Esophagus muscularis mucosa (tissue), 4 donors: ENCODE data around the gene SERPINI1. TPM values are rescaled to one million over a fixed set of nuclear protein-coding genes. Genes with fewer than 3 reads are reported as not detected.

Experiments used
- DNase-seq: peaks from one replicate; pipeline ENCODE4 v3.0.0-alpha.2; 2017; ENCODE audit errors: extremely low spot score
- H3K27ac ChIP-seq, 4 donors: fragments of 200-600 bp; sonication (generic); replicated peaks in 1 of 4; 1 replicate in 3 of 4; 2 replicates in 1 of 4; pipeline ENCODE4 v1.5.1; 2016 to 2019; ENCODE audit warnings: mild to moderate bottlenecking in 1 of 4
- H3K27me3 ChIP-seq, 4 donors: fragments of 200-600 bp; sonication (generic); one replicate each; pipeline versions ENCODE4 v1.5.1 to v1.6.0; 2016 to 2019
- H3K36me3 ChIP-seq, 4 donors: fragments of 200-600 bp; sonication (generic); one replicate each; pipeline ENCODE4 v1.5.1; 2016 to 2019
- H3K4me1 ChIP-seq, 4 donors: fragments of 200-600 bp; sonication (generic); one replicate each; pipeline ENCODE4 v1.5.1; 2016 to 2019
- H3K4me3 ChIP-seq, 4 donors: fragments of 200-600 bp; sonication (generic); 1 replicate in 2 of 4; 2 replicates in 2 of 4; pipeline ENCODE4 v1.5.1; 2016 to 2019; ENCODE audit warnings: mild to moderate bottlenecking in 4 of 4, moderate library complexity in 1 of 4
- H3K9me3 ChIP-seq, 4 donors: fragments of 200-600 bp; sonication (generic); 1 replicate in 3 of 4; 2 replicates in 1 of 4; pipeline ENCODE4 v1.5.1; 2016 to 2019
- CTCF ChIP-seq, 3 experiments: fragments of 200-600 bp in 2 of 3; fragments of 450-650 bp in 1 of 3; sonication (generic) in 2 of 3; IDR thresholded peaks; one replicate each; pipeline ENCODE4 v1.5.1; 2017 to 2019; ENCODE audit warnings: antibody characterized with exemption in 3 of 3, mild to moderate bottlenecking in 2 of 3, moderate library complexity in 1 of 3
- EP300 ChIP-seq: sonication (generic); formaldehyde crosslinking; IDR thresholded peaks from one replicate; pipeline ENCODE4 v1.6.1; 2017; ENCODE audit warnings: antibody characterized with exemption
- POLR2A ChIP-seq: fragments of 450-650 bp; IDR thresholded peaks from one replicate; pipeline ENCODE4 v1.6.1; 2017; ENCODE audit warnings: antibody characterized with exemption, moderate library complexity, mild to moderate bottlenecking, low read depth
- POLR2AphosphoS5 ChIP-seq, 2 donors: sonication (generic); formaldehyde crosslinking; IDR thresholded peaks; one replicate each; pipeline ENCODE4 v1.6.1; 2017; ENCODE audit warnings: antibody characterized with exemption in 2 of 2
- WGBS: methylation state at CpG from one replicate; pipeline ENCODE4 v1.1.5; 2018; 5-methylcytosine and 5-hydroxymethylcytosine counted together
- intact Hi-C: fragments of 100-400 bp; cut with DNase I; formaldehyde crosslinking; loops from one replicate; pipeline ENCODE4 v1.15.1; 2023
- total RNA-seq, 4 donors: library from RNA; depleted of rRNA; stranded (reverse); fragments of >200 nt; gene quantifications; one replicate each; pipeline versions ENCODE4 v1.1.0 to v1.2.1, GENCODE V29; 2016

Gene SERPINI1
- total RNA-seq, 4 donors from 2014 or later = 3.1 to 7.1 (median 4.1) TPM

- no peaks in the 10 kb centered on the region for H3K36me3 ChIP-seq
- H3K4me1 ChIP-seq = peaks cover 0 to 28% (median 8%) of the 10 kb centered on the region in 4 donors
- TF ChIP-seq POLR2A = no peak
- TF ChIP-seq POLR2AphosphoS5 (IDR thresholded peaks at IDR 0.05) = no peak
- no peak for TF ChIP-seq CTCF (IDR thresholded peaks at IDR 0.05)
- TF ChIP-seq EP300 = no peak
- H3K27ac ChIP-seq = no peak overlapping the region
- H3K4me3 ChIP-seq = no peak overlapping the region
- no peaks in the 10 kb centered on the region for H3K27me3 ChIP-seq
- no peak for DNase-seq
- 82% methylated on average over 1 of the region's 1 CpG for WGBS
- no peaks in the 10 kb centered on the region for H3K9me3 ChIP-seq
- intact Hi-C loops = no loop called here
Observed at GRCh38 chr3:167867981-167868380, 132.5 kb downstream of the SERPINI1 start.

- peak overlapping the region in 3 of 4 donors; percentile 4 to 34 (median 22) for H3K27ac ChIP-seq
- WGBS = 83% methylated on average over 4 of the region's 4 CpGs
- H3K4me3 ChIP-seq = no peak overlapping the region
- no peaks in the 10 kb centered on the region for H3K36me3 ChIP-seq
- intact Hi-C loops = no loop called here
- no peaks in the 10 kb centered on the region for H3K27me3 ChIP-seq
- TF ChIP-seq CTCF (IDR thresholded peaks at IDR 0.05) = no peak
- TF ChIP-seq EP300 = no peak
- TF ChIP-seq POLR2AphosphoS5 (IDR thresholded peaks at IDR 0.05) = no peak
- TF ChIP-seq POLR2A = no peak
- no peaks in the 10 kb centered on the region for H3K9me3 ChIP-seq
- DNase-seq = no peak
- H3K4me1 ChIP-seq = peaks cover 7 to 34% (median 11%) of the 10 kb centered on the region in 4 donors
Observed at GRCh38 chr3:167870181-167870580, 134.7 kb downstream of the SERPINI1 start.

DNA sequence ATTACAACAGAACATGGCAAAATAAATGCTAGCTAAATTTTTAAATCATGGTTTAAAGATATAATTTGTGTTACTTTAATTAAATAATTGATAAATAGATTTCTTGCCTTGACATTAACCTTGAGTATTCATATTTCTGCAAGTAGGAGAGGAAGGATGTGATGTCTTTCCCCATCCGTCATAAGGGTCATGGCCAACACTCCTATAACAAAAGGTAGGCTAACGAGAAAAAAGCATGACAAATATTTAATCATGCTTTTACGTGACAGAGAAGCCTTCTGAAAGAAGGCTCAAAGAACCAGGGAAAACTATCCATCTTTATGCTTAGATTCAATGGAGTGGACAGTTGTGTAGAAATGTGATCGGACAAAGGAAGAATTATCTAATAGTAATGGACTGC is 135.2 kb downstream of the SERPINI1 start:
- 82% methylated on average over 4 of the region's 4 CpGs for WGBS
- H3K4me3 ChIP-seq = no peak overlapping the region
- no peak for TF ChIP-seq EP300
- TF ChIP-seq CTCF (IDR thresholded peaks at IDR 0.05) = no peak
- no peak for TF ChIP-seq POLR2AphosphoS5 (IDR thresholded peaks at IDR 0.05)
- no peak for TF ChIP-seq POLR2A
- H3K27me3 ChIP-seq = no peaks in the 10 kb centered on the region
- H3K9me3 ChIP-seq = no peaks in the 10 kb centered on the region
- H3K4me1 ChIP-seq = peaks cover 10 to 34% (median 14%) of the 10 kb centered on the region in 4 donors
- peak overlapping the region in 2 of 4 donors; percentile 8 to 10 for H3K27ac ChIP-seq
- intact Hi-C loops = no loop called here
- no peaks in the 10 kb centered on the region for H3K36me3 ChIP-seq
- no peak for DNase-seq

DNA sequence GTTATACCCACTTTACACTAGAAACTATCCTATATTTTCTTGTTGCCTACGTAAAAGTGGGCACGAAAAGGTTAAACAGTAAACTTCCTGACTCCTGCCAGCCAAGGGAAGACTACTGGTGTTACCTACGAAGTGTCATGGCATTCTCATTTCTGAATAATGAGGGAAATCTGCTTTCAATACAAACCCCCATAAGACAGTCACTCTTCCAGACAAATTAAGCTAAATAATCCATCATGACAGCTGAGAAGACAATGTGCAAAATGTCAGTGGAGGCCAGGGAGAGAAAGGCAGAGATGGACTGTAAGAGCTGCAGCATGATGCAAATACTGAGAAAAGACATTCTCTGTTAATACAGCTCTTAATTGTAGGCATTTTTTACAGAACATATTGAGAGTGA is 136.5 kb downstream of the SERPINI1 start:
- intact Hi-C loops = no loop called here
- no peak overlapping the region for H3K4me3 ChIP-seq
- no peak for DNase-seq
- H3K27me3 ChIP-seq = no peaks in the 10 kb centered on the region
- H3K9me3 ChIP-seq = no peaks in the 10 kb centered on the region
- no peak for TF ChIP-seq CTCF (IDR thresholded peaks at IDR 0.05)
- no peak for TF ChIP-seq EP300
- TF ChIP-seq POLR2A = no peak
- no peak for TF ChIP-seq POLR2AphosphoS5 (IDR thresholded peaks at IDR 0.05)
- no peaks in the 10 kb centered on the region for H3K36me3 ChIP-seq
- 73% methylated on average over 3 of the region's 3 CpGs for WGBS
- no peak overlapping the region for H3K27ac ChIP-seq
- H3K4me1 ChIP-seq = peaks cover 20 to 40% (median 25%) of the 10 kb centered on the region in 4 donors

GRCh38 chr3:167872941-167873340 is 137.4 kb downstream of the SERPINI1 start:
- no peak for DNase-seq
- intact Hi-C loops = no loop called here
- 72% methylated on average over 1 of the region's 1 CpG for WGBS
- Histone ChIP-seq H3K36me3 (no peaks in the 10 kb centered on the region), H3K27me3 (no peaks in the 10 kb centered on the region), H3K4me1 (peaks cover 23 to 40% (median 31%) of the 10 kb centered on the region in 4 donors), H3K27ac (no peak overlapping the region), H3K4me3 (no peak overlapping the region), H3K9me3 (no peaks in the 10 kb centered on the region)
- no peak for TF ChIP-seq EP300
- TF ChIP-seq CTCF (IDR thresholded peaks at IDR 0.05) = no peak
- no peak for TF ChIP-seq POLR2A
- no peak for TF ChIP-seq POLR2AphosphoS5 (IDR thresholded peaks at IDR 0.05)
